A673 (cell line): ENCODE results near the gene MYPN.

ENCODE experiments used
- EZH2 ChIP-seq: fragments of 200-600 bp; sonication (generic); IDR thresholded peaks from 2 replicates; pipeline ENCODE4 v1.6.1; 2017; ENCODE audit warnings: borderline replicate concordance, low read depth, mild to moderate bottlenecking, mixed read lengths, antibody characterized with exemption, low read length; ENCODE audit not compliant: poor library complexity, severe bottlenecking
- TF ChIP-seq, protein P1 (sequence below): fragments of 300-800, 200-600 bp; sonication (generic); conservative IDR thresholded peaks from 2 replicates; pipeline ENCODE4 v1.5.1; 2017; ENCODE audit warnings: low read depth, mild to moderate bottlenecking, antibody characterized with exemption, low read length, moderate library complexity, mixed read lengths

GRCh38 chr10:68151453-68151852 is 42.2 kb downstream of the MYPN start:
- TF ChIP-seq, protein P1, sequence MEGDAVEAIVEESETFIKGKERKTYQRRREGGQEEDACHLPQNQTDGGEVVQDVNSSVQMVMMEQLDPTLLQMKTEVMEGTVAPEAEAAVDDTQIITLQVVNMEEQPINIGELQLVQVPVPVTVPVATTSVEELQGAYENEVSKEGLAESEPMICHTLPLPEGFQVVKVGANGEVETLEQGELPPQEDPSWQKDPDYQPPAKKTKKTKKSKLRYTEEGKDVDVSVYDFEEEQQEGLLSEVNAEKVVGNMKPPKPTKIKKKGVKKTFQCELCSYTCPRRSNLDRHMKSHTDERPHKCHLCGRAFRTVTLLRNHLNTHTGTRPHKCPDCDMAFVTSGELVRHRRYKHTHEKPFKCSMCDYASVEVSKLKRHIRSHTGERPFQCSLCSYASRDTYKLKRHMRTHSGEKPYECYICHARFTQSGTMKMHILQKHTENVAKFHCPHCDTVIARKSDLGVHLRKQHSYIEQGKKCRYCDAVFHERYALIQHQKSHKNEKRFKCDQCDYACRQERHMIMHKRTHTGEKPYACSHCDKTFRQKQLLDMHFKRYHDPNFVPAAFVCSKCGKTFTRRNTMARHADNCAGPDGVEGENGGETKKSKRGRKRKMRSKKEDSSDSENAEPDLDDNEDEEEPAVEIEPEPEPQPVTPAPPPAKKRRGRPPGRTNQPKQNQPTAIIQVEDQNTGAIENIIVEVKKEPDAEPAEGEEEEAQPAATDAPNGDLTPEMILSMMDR = no peak
- no peak for TF ChIP-seq EZH2
